Measurements from ENCODE around the gene GPR55.
"Not testable (repeated sequence)": the region's sequence is repeated elsewhere in the genome, so short reads cannot be mapped to it uniquely, and the experiment has no call there.

GPR55 gene, protein sequence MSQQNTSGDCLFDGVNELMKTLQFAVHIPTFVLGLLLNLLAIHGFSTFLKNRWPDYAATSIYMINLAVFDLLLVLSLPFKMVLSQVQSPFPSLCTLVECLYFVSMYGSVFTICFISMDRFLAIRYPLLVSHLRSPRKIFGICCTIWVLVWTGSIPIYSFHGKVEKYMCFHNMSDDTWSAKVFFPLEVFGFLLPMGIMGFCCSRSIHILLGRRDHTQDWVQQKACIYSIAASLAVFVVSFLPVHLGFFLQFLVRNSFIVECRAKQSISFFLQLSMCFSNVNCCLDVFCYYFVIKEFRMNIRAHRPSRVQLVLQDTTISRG

DNA sequence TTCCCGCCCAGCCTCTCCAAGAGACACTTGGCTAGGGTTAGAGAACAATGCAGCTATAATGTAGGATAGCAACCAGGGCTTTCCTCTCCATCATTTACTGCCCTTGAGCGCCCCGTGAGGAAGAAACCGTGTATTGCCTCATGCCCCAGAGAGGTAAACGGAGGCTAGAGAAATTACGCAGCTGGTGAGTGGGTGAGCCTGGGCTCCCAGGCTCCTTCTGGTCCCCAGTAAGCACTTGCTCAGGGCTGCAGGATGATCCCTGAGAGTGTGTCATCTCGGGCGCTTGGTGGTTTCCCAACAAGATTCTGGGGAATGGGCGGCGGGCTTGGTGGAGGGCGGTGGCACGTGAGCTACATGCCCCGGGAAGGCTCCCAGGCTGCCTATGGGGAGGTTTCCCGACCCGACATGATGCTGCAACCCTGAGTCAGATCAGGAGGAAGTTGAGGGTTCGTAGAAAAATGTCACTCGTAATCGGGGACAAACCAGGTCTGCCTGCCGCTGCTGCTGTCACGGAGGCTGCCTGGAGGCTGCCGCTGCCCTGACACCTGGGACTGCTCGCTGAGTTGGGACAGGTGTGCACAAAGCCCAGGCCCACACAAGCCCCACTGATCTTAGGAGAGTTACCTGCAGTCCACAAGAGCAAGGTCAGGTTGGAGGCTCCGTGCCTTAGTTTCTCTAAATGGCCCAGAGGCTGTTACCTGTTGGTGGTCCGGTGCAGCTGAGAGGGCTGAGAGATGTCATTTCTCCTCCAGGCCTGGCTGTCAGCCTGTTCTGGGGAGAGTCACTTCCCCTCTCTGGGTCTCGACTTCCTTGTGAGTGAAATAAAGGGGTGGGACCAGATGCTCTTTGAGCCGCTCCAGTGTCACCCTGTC, at the start of gene GPR55:
GPR55 (minus strand) TSS at position 773 of the 872 bp plus-strand sequence. CDS start 14,280 bp downstream, outside the sequence.
- DNase-seq, result peak; percentile 79

DNA sequence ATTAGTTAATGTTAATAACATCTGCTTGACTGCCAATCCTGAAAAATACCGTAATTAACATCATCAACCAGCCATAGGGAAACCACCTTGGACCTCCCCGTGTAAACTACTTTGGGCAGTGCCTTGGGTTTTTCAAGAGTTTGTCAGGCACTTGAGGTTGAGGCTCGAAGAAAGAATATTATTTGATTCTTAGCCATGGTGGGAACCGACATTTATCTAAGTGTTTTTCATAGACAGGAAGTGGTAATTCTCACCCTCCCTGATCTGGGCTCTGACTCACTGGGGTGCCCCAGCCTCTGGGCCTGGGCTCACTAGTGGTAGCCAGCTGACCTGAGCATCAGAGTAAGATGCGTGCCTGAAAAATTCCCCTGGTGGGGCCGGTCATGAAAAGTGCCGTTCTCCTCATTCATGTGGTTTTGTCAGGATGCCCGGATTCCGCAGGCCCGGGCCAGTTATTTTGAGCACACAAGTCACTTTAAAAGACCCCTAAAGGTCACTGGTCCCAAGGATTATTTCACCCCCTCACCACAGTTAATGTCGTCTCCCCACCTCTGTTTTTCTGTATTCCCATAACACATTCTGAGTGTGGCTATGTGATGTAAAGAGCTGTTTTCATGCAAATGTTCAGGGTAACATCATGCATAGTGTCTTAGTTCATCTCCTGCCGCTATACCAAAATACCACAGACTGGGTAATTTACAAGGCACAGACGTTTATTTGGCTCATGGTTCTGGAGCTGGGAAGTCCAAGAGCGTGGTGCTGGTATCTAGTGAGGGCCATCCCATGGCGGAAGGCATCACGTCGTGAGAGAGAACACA, 49.3 kb upstream of the GPR55 start:
- peak; percentile 80 for DNase-seq

DNA sequence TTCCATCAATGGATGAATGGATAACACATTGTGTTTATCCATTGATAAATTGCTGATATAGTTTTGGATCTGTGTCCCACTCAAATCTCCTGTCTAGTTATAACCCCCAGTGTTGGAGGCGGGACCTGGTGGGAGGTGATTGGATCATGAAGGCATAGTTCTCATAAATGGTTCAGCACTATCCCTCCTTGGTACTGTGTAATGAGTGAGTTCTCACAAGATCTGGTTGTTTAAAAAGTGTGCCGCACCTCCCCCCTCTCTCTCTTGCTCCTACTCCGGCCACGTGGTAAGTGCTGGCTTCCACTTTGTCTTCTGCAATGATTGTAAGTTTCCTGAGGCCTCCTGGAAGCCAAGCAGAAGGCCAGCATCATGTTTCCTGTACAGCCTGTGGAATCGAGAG, 47.0 kb upstream of the GPR55 start:
- no peak for DNase-seq

DNA sequence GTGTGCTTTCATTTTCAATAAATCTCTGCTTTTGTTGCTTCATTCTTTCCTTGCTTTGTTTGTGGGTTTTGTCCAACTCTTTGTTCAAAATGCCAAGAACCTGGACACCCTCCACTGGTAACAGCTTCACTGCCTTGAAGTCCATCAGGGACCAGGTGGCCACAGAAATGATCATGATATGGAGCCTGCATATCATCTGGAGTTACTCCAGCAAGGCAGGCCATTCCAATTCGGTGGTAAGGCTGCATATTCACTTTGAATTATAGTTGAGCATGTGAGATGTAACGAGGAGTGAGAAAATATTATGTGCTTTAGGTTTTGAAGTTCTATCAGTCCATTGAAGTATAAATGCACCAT, 44.6 kb upstream of the GPR55 start:
- DNase-seq, result no peak

DNA sequence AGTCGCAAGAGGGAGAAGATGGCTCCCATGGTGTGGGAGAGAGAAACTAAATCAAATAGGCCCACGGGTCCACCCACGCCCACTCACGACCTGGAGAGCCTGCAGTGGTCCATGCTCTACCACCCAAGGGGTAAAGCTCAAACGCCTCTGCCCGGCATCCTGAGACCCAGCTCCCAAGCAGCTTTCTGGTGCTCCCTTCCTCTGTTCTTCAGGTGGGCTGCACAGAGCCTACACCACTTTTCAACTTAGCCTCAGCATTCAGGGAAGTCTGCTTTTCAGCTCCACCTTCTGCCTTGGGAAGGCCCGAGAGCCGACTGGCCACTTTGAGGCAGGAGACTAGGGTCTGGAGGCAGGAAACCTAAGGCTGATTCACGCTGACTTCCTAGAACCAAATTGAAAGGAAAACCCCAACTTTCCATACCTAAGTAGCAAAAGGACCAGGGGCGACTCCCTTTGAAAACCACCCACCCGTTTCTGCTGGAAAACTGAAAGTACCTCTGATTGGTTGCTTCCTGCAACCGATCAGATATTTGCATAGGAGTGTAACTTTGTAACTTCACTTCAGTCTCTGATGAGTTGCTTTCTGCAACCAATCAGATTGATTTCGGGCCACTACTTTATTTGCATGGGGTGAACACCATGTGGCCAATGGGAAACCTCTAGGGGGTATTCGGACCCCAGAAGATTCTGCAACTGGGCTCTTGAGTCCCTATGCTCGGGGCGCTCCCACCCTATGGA, 44.0 kb upstream of the GPR55 start:
- no peak for DNase-seq

DNA sequence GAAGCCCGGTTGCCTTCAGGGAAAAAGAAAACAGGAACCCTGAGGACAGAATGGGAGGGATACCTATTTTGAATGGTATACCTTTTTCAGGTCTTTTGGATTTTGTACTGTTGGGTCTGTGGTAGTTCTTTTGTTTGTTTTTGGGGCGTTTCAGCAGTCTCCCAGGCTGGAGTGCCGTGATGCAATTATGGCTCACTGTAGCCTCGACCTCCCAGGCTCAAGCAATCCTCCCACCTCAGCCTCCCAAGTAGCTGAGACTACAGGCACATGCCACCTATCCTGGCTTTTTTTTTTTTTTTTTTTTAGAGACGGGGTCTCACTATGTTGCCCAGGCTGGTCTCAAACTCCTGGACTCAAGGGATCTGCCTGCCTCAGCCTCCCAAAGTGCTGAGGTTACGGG, 43.3 kb upstream of the GPR55 start:
- not testable (repeated sequence) for DNase-seq

DNA sequence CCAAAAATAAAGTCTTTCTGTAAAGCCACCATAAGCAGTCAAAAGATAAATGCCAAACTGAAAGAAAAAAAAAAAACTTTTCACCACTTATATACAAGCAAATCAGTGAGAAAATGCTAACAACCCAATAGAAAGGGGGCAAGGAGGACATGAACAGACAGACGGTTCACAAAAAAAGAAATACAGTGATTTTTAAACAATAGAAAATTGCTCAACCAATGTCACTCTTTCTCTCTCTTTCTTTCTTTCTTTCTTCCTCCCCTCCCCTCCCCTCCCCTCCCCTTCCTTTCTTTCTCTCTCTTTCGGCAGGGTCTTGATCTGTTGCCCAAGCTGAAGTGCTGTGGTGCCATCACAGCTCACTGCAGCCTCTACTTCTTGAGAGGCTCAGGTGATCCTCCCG, 42.1 kb upstream of the GPR55 start:
- DNase-seq, result no peak

DNA sequence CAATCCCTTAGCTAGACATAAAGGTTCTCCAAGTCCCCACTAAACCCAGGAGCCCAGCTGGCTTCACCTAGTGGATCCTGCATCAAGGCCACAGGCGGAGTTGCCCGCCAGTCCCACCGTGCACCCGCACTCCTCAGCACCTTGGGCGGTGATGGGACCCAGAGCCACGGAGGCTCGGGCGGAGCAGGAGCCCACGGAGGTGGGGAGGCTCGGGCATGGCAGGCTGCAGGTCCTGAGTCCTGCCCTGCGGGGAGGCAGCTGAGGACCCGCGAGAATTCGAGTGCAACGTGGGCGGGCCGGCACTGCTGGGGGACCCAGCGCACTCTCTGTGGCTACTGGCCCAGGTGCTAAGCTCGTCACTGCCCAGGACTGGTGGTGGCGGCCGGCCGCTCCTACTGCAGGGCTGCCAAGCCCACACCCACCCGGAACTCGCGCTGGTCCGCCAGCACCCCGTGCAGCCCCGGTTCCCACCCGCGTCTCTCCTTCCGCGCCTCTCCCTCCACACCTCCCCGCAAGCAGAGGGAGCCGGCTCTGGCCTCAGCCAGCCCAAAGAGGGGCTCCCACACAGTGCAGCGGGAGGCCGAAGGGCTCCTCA, 39.2 kb upstream of the GPR55 start:
- no peak for DNase-seq

DNA sequence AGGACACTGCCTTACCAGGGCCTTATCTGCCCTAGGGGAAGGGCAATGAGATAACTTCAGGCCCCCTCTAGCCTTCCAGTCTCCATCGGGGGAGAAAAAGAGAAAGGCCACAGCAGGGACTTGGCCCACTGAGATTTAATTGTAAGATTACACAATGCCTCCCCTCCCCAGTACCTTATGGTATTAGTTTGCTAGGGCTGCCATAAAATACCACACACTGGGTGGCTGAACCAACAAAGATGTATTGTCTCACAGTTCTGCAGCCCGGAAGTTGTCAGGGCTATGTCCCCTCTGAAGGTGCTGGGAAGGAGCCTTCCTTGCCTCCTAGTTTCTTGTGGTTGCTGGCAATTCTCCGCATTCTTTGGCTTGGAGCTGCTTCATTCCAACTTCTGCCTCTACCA, 36.0 kb upstream of the GPR55 start:
- no peak for DNase-seq

DNA sequence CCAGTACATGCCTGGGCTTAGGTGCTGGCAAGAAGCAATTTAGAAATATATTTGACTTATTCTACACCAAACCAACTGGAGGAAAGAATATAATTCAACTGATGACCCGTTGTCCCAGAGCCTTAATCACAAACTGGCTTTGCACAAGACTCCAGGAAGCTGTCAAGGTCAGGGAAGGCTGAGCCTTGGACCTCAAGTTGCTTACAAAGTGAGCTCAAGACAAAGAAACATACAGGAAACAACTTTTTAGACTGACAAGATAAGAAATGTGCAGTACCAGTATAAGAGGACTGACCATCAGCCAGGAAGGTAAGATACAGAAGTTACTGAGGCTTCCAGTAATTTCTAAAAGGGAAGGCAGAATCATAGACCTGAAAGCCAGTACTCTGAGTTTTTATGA, 35.0 kb upstream of the GPR55 start:
- DNase-seq, result no peak

DNA sequence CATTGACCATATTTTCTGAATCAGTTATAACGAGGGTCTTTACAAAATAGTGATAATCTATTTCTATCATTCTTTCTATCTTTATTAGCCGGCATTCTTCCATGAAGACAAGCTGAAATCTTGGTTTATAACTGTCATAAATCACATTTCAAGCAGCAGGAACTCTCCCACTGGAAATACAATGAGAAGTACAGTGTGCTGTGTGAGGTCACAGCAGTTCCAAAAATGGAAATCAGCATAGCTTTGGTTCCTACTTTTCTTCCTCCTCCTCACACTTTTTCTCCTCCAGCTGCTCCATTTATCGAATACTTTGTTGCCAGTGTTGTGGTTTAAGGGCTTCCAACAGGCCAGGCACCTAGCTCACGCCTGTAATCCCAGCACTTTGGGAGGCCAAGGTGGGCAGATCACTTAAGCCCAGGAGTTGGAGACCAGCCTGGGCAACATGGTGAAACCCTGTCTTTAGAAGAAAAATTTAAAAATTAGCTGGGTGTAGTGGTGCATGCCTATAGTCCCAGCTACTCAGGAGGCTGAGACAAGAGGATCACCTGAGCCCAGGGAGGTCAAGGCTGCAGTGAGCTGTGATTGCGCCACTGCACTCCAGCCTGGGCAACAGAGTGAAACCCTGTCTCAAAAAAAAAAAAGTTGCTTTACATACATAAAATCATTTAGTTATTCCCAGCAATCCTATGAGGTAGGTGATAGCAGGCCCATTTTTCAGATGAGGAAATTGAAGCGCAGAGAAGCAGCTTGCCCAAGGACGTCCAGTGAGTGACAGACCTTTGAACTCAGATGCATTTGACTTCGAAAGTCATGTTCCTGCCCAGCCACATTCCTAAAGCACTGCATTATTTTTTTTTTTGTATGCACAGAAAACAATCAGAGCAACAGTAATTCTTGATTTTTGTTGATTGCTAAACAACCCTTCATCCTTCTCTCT, 34.0 kb upstream of the GPR55 start:
- no peak for DNase-seq

DNA sequence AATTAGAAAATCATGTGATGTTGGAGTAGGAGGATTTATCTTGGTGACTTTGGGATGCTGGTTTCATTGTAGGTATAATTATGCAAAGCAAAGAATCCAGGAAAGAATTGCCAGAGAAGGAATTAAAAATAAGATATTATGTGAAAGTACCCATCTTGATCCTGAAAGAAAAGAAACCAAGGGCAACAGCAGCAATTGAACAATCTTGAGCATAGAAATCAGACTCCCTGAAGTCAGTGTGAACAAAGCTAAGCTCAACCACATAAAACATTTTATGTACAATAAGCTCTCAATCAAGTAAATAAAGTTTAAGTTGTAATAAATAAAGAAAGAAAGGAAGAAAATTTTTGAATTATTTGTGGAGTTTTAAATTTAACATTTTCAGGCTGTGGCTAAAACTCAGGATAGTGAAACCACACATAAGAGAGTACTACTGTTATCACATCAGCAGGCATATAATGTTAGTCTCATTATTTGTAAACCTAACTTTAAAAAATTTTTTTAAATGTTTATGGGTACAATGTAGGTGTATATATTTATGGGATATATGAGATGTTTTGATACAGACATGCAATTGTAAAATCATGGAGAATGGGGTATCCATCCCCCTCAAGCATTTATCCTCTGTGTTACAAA, 32.8 kb upstream of the GPR55 start:
- no peak for DNase-seq

DNA sequence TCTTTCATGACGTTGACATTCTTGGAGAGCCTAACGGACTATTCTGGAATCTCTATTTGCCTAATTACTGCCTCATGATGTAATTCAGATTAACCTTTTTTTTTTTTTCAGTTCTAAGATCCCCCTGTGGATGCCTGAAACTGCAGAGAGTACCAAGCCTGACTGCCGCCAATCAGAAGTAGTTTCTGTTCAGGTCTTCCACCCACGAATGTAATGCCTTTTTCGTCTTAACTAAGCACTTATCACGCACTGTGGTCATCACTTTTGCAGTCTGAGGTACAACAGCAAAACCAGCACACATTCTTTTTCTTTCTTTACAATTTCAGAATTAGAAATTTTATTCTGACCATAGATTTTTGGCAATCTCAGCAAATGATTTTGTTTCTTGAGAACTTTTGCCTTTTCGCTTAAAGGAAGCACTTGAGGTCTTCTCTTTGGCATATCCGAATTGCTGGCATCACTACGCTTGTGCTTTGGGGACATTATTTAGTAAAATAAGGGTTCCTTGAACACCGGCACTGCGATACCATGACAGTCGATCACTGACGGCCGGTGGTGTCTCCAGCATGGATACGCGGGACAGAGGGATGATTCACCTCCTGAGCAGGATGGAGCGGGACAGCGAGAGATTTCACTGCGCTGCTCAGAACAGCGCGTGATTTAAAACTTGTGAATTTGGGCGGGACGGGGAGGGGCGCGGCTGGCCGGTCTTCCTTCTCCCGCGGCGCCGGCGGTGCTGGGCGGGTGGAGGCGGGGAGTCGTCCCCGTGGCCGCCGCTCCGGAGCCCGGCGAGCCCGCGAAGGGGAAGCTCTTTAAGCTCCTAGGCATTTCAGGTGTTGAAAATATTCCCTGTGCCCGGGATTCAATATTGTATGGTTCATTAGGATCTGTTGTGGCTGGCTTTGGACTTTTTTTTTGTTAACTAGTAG, 32.0 kb upstream of the GPR55 start:
- DNase-seq, result peak; percentile 58

DNA sequence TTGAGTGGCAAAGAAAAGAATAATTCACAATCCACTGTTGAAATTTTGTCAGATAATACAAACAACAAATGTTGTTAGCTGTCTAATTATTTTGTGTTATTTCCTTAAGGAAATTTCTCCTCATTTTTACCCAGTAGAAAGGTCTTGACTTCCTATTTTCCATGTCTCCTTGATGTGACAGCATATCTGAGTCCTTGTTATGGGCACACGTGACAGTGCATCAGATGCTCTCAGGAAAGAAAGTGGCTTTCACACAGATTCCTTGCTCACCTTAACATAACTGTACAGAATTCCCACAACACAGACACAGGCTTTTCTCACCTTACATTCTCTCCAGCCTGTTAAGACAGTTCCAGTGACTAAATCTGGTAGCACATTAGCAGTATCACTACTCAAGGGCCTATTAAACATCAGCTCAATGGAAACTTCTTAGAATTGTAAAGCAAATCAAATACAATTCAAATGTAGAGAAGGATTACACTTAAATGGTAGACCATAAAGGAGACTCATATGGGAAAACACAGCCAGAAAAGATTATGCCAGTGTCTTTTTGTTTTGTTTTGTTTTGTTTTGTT, 30.2 kb upstream of the GPR55 start:
- no peak for DNase-seq

DNA sequence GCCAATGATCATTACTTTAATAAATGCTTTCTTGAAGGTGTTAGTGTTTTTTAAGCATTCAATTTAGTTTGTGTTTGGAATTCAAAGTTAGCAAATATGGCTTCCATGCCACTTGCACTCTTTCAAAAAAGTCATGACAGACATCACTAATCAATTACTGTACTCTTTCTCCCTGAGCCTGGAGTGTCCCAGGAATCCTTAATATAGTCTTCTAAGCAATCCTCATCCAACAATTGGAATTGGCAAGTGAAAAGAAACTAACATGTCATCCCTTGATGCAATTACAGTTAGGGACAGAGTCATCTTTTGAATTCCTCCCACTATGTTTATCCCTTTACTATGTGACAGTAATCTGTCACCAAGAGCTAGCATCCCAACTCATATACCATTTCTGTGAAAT, 29.7 kb upstream of the GPR55 start:
- no peak for DNase-seq

DNA sequence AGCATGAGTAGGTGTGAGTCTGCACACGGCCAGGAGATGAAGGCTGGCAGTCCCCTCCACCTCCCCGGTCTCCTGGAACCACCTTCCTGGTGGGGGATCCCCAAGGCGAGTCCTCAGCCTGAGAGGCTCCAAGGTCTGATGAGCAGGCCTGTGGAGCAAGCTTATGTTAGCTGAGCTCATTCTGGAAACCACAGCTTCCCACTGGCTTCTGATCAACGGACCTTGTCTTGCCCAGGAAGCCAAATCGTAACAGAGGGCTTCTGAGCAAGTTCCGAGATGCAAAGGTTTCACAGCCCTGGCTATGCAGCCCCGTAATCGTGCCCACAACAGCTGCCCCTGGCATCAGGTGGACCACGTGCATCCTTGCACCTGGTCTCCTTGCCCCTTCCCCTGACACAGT, 28.8 kb upstream of the GPR55 start:
- DNase-seq, result no peak

DNA sequence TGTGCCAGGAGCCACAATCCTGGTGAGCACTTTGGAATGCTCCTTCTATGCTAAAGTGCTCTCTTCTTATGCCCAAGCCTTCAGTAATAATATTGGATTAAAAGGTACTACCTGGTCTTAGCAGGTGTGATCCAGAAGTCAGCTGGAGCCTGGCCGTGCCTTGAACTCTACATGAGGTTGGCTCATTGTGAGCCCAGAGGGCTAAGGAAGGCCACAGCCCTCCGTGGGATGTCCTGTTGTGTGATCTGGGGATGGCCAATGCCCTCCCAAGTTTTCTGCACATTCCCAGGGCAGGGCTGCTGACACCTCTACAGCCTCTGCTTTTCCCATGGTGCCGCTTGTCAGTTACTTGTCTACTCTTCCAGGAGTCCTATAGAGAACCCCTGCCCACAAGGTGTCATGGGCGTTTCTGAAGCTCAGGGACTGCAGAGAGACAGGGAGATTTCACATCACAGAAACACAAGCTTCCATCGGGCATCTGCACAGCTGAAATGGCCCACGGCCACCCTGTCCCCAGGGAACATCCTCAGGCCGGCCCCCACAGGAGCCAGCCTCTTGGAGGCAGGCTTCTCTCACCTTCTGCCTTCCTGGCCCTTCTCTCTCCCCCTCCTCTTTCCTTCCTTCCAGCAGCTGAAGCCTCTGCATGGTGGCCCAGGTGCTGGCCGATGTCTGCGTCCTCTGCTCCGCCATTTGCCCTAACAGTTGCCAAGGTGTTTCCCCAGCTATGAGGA, 27.3 kb upstream of the GPR55 start:
- no peak for DNase-seq

DNA sequence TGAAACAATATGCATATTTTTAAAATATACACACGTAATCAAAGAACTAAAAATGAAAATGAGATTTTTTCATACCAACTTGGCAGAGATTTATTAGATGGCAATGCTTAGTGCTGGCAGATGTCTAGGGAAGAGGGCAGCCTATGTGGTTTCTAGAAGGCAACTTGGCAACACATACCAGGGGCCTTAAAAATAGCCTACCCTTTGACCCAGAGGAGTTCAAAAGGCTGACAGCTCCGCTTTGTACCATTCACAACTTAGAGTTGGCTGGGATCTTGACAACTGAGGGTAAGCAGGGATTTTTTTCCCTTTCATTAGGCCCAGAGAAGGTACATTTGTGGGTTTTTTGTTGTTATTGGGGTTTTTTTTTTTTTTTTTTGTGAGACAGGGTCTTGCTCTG, 26.4 kb upstream of the GPR55 start:
- DNase-seq, result no peak

All from activated naive CD4-positive, alpha-beta T cell treated with Interleukin-2 at 50 U/mL for 16 hours (primary cell).